GM23338 (cell line): ENCODE data around the gene DNAI7. TPM values are rescaled to one million over a fixed set of nuclear protein-coding genes. Genes with fewer than 3 reads are reported as not detected.
A peak's percentile ranks its signal among the peaks of the same experiment; 100 is the strongest.

Experiments
- ATAC-seq: fragments of 200-7000 bp; cut with Tn5 transposase; 3 replicates; pipeline ENCODE4 v1.9.1; 2020
- DNase-seq: peaks from one replicate; pipeline ENCODE4 v3.0.0-alpha.2; 2015; ENCODE audit warnings: low spot score
- H2AFZ ChIP-seq: fragments of 200-600 bp; sonication (generic); 2 replicates; pipeline ENCODE4 v1.8.0; 2016; ENCODE audit warnings: antibody characterized with exemption, mild to moderate bottlenecking, moderate library complexity
- H3F3A ChIP-seq: fragments of 200-600 bp; sonication (generic); replicated peaks from 2 replicates; pipeline ENCODE4 v1.8.0; 2017; ENCODE audit warnings: antibody characterized with exemption, mixed run types, low read depth
- H3K27ac ChIP-seq: fragments of 200-600 bp; sonication (generic); 2 replicates; pipeline ENCODE4 v1.6.1; 2016; ENCODE audit warnings: low read depth
- H3K27me3 ChIP-seq: fragments of 200-600 bp; sonication (generic); 2 replicates; pipeline ENCODE4 v1.8.0; 2016; ENCODE audit warnings: mild to moderate bottlenecking, mixed run types, moderate library complexity; ENCODE audit not compliant: insufficient read depth
- H3K36me3 ChIP-seq: fragments of 200-600 bp; sonication (generic); 2 replicates; pipeline ENCODE4 v1.8.0; 2016; ENCODE audit warnings: mild to moderate bottlenecking; ENCODE audit not compliant: insufficient read depth
- H3K4me1 ChIP-seq: fragments of 200-600 bp; sonication (generic); 2 replicates; pipeline ENCODE4 v1.8.0; 2016; ENCODE audit warnings: mild to moderate bottlenecking, moderate library complexity; ENCODE audit not compliant: insufficient read depth
- H3K4me2 ChIP-seq: fragments of 200-600 bp; sonication (generic); 2 replicates; pipeline ENCODE4 v1.7.1; 2017; ENCODE audit warnings: mixed run types
- H3K4me3 ChIP-seq: fragments of 200-600 bp; sonication (generic); 2 replicates; pipeline ENCODE4 v1.6.1; 2016; ENCODE audit warnings: mixed run types
- H3K79me2 ChIP-seq: fragments of 200-600 bp; sonication (generic); replicated peaks from 2 replicates; pipeline ENCODE4 v1.8.0; 2017; ENCODE audit warnings: mild to moderate bottlenecking; ENCODE audit not compliant: insufficient read depth
- H3K9me2 ChIP-seq: fragments of 200-600 bp; sonication (generic); 2 replicates; pipeline ENCODE4 v1.8.0; 2017; ENCODE audit not compliant: insufficient read depth
- H4K20me1 ChIP-seq: fragments of 200-600 bp; sonication (generic); replicated peaks from 2 replicates; pipeline ENCODE4 v1.8.0; 2017; ENCODE audit warnings: mild to moderate bottlenecking; ENCODE audit not compliant: insufficient read depth
- H3K27ac Mint-ChIP-seq: 2 replicates; pipeline ENCODE4 v1.8.0; 2020; ENCODE audit warnings: inconsistent platforms, mild to moderate bottlenecking, moderate library complexity, mixed read lengths
- H3K27me3 Mint-ChIP-seq: 3 replicates; pipeline ENCODE4 v1.8.0; 2022; ENCODE audit warnings: low read depth, mild to moderate bottlenecking, moderate library complexity, mixed read lengths, inconsistent platforms; ENCODE audit not compliant: insufficient read depth, poor library complexity
- H3K36me3 Mint-ChIP-seq: 3 replicates; pipeline ENCODE4 v1.8.0; 2021; ENCODE audit warnings: low read depth, mild to moderate bottlenecking, inconsistent platforms, moderate library complexity, mixed read lengths
- H3K4me1 Mint-ChIP-seq: 3 replicates; pipeline ENCODE4 v1.8.0; 2020; ENCODE audit warnings: mild to moderate bottlenecking, inconsistent platforms, mixed read lengths
- H3K4me3 Mint-ChIP-seq: 3 replicates; pipeline ENCODE4 v1.8.0; 2021; ENCODE audit warnings: moderate library complexity, mild to moderate bottlenecking, inconsistent platforms, mixed read lengths
- H3K9me3 Mint-ChIP-seq: 3 replicates; pipeline ENCODE4 v1.8.0; 2020; ENCODE audit warnings: moderate library complexity, mild to moderate bottlenecking, inconsistent platforms, mixed read lengths
- CREB1 ChIP-seq: fragments of 250-450 bp; sonication (Bioruptor Pico); IDR thresholded peaks from 2 replicates; pipeline ENCODE4 v1.5.0; 2020; ENCODE audit warnings: low read depth, mild to moderate bottlenecking, moderate library complexity
- EZH2 ChIP-seq: fragments of 200-600 bp; sonication (generic); IDR thresholded peaks from one replicate; pipeline ENCODE4 v1.8.0; 2017; ENCODE audit warnings: antibody characterized with exemption, mild to moderate bottlenecking, low read depth; ENCODE audit not compliant: unreplicated experiment
- REST ChIP-seq: IDR thresholded peaks from one replicate; pipeline ENCODE4 v1.6.1; 2018; ENCODE audit warnings: antibody characterized with exemption; ENCODE audit not compliant: unreplicated experiment
- ZNF331 ChIP-seq: fragments of 250-450 bp; sonication (Bioruptor Pico); IDR thresholded peaks from 2 replicates; pipeline ENCODE4 v1.5.0; 2020; ENCODE audit warnings: low read depth, mild to moderate bottlenecking, moderate library complexity
- polyA plus RNA-seq: library from polyadenylated mRNA; unstranded; fragments of >200 nt; fragmentation: Nextera tagmentation; extraction: Ambion mirVana; gene quantifications from 2 replicates; pipeline ENCODE4 v1.2.1, GENCODE V29; 2016
- total RNA-seq: library from RNA; depleted of rRNA; stranded (reverse); fragments of >200 nt; shearing (Covaris generic); gene quantifications from 2 replicates; pipeline ENCODE4 v1.2.3, GENCODE V29; 2014
- TF ChIP-seq, protein P1 (sequence below), 2 experiments: fragments of 200-600 bp in 1 of 2; sonication (generic) in 1 of 2; conservative IDR thresholded peaks; 2 replicates each; pipeline versions ENCODE4 v1.5.1 to v1.6.1; 2016 to 2017; ENCODE audit warnings: antibody characterized with exemption in 2 of 2, low read depth in 2 of 2, mild to moderate bottlenecking in 2 of 2, moderate library complexity in 1 of 2
- TF ChIP-seq, protein P2 (sequence below): fragments of 250-450 bp; sonication (Bioruptor Pico); IDR thresholded peaks from 2 replicates; pipeline ENCODE4 v1.5.0; 2020; ENCODE audit warnings: mild to moderate bottlenecking, moderate library complexity

DNAI7 gene
- total and polyA plus RNA-seq, 2 experiments from 2014 or later, result 0.08 TPM; not detected in 1

DNA sequence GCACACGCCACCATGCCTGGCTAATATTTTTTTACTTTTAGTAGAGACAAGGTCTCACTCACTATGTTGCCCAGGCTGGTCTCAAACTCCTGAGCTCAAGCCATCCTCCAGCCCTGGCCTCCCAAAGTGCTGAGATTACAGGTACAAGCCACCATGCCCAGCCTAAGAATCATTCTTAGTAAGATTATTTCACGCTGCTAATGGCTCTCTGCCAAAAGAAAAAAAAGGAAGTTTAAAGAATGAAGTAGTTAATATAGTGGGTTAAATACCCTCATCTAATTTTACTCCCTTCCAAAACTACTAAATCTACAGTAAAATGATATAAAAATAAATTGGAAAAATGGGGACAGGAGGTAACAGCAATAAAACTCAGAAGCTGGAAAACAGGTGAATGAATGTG, 2.6 kb upstream of the DNAI7 start (continued):
- TF ChIP-seq REST (no peak), ZNF331 (no peak)
- TF ChIP-seq, protein P1, sequence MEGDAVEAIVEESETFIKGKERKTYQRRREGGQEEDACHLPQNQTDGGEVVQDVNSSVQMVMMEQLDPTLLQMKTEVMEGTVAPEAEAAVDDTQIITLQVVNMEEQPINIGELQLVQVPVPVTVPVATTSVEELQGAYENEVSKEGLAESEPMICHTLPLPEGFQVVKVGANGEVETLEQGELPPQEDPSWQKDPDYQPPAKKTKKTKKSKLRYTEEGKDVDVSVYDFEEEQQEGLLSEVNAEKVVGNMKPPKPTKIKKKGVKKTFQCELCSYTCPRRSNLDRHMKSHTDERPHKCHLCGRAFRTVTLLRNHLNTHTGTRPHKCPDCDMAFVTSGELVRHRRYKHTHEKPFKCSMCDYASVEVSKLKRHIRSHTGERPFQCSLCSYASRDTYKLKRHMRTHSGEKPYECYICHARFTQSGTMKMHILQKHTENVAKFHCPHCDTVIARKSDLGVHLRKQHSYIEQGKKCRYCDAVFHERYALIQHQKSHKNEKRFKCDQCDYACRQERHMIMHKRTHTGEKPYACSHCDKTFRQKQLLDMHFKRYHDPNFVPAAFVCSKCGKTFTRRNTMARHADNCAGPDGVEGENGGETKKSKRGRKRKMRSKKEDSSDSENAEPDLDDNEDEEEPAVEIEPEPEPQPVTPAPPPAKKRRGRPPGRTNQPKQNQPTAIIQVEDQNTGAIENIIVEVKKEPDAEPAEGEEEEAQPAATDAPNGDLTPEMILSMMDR (conservative IDR thresholded peaks at IDR 0.05; ENCODE audit: low read depth in 2 of 2), result no peak

DNA sequence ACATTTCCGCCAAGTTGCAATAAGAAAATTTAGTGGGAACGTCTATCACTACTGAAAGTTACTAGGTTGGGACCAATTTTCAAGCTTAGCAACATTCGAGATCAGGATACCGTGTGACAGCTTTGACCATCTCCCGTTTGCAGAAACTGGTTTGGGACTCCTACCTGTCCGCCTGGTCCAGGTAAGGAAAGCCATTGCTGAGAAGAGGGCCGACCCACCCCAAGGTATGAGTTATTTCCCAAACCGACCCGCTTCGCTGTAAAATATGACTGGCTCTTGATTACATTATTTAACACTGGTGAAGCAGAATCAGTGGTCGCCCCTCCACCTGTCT, 271 bp downstream of the DNAI7 start:
- Mint-ChIP-seq H3K27me3 (peaks cover 6% of the 10 kb centered on the region), H3K4me1 (peaks cover 6% of the 10 kb centered on the region; the same call in 2 of the 3 replicates), H3K27ac (peak overlapping the region; percentile 99), H3K9me3 (no peaks in the 10 kb centered on the region), H3K4me3 (peak overlapping the region; percentile 96), H3K36me3 (no peaks in the 10 kb centered on the region)
- H3K4me1 ChIP-seq, result no peaks in the 10 kb centered on the region
- H3K4me2 ChIP-seq, result peak overlapping the region; percentile 78
- no peaks in the 10 kb centered on the region; the same call in 1 of the 2 replicates for H4K20me1 ChIP-seq
- peak overlapping the region; percentile 74 for H3K4me3 ChIP-seq
- H3K36me3 ChIP-seq, result no peaks in the 10 kb centered on the region
- no peaks in the 10 kb centered on the region for H3F3A ChIP-seq
- H3K27ac ChIP-seq, result no peak overlapping the region
- ATAC-seq, result peak; percentile 51
- H3K9me2 ChIP-seq, result no peaks in the 10 kb centered on the region
- H3K27me3 ChIP-seq, result no peaks in the 10 kb centered on the region
- H2AFZ ChIP-seq, result peak overlapping the region; percentile 89
- no peak for DNase-seq
- H3K79me2 ChIP-seq, result no peaks in the 10 kb centered on the region
- TF ChIP-seq, protein P2, sequence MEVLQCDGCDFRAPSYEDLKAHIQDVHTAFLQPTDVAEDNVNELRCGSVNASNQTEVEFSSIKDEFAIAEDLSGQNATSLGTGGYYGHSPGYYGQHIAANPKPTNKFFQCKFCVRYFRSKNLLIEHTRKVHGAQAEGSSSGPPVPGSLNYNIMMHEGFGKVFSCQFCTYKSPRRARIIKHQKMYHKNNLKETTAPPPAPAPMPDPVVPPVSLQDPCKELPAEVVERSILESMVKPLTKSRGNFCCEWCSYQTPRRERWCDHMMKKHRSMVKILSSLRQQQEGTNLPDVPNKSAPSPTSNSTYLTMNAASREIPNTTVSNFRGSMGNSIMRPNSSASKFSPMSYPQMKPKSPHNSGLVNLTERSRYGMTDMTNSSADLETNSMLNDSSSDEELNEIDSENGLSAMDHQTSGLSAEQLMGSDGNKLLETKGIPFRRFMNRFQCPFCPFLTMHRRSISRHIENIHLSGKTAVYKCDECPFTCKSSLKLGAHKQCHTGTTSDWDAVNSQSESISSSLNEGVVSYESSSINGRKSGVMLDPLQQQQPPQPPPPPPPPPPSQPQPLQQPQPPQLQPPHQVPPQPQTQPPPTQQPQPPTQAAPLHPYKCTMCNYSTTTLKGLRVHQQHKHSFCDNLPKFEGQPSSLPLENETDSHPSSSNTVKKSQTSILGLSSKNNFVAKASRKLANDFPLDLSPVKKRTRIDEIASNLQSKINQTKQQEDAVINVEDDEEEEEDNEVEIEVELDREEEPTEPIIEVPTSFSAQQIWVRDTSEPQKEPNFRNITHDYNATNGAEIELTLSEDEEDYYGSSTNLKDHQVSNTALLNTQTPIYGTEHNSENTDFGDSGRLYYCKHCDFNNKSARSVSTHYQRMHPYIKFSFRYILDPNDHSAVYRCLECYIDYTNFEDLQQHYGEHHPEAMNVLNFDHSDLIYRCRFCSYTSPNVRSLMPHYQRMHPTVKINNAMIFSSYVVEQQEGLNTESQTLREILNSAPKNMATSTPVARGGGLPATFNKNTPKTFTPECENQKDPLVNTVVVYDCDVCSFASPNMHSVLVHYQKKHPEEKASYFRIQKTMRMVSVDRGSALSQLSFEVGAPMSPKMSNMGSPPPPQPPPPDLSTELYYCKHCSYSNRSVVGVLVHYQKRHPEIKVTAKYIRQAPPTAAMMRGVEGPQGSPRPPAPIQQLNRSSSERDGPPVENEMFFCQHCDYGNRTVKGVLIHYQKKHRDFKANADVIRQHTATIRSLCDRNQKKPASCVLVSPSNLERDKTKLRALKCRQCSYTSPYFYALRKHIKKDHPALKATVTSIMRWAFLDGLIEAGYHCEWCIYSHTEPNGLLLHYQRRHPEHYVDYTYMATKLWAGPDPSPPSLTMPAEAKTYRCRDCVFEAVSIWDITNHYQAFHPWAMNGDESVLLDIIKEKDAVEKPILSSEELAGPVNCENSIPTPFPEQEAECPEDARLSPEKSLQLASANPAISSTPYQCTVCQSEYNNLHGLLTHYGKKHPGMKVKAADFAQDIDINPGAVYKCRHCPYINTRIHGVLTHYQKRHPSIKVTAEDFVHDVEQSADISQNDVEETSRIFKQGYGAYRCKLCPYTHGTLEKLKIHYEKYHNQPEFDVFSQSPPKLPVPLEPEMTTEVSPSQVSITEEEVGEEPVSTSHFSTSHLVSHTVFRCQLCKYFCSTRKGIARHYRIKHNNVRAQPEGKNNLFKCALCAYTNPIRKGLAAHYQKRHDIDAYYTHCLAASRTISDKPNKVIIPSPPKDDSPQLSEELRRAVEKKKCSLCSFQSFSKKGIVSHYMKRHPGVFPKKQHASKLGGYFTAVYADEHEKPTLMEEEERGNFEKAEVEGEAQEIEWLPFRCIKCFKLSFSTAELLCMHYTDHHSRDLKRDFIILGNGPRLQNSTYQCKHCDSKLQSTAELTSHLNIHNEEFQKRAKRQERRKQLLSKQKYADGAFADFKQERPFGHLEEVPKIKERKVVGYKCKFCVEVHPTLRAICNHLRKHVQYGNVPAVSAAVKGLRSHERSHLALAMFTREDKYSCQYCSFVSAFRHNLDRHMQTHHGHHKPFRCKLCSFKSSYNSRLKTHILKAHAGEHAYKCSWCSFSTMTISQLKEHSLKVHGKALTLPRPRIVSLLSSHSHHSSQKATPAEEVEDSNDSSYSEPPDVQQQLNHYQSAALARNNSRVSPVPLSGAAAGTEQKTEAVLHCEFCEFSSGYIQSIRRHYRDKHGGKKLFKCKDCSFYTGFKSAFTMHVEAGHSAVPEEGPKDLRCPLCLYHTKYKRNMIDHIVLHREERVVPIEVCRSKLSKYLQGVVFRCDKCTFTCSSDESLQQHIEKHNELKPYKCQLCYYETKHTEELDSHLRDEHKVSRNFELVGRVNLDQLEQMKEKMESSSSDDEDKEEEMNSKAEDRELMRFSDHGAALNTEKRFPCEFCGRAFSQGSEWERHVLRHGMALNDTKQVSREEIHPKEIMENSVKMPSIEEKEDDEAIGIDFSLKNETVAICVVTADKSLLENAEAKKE (CRISPR knock-in tag), result no peak
- no peak for TF ChIP-seq ZNF331
- no peak for TF ChIP-seq REST
- no peak for TF ChIP-seq EZH2
- no peak for TF ChIP-seq CREB1 (CRISPR knock-in tag)
- TF ChIP-seq, protein P1 (conservative IDR thresholded peaks at IDR 0.05; ENCODE audit: low read depth in 2 of 2), result no peak
